Panc1 (cell line): ENCODE measurements around the gene SGMS1.

ENCODE experiments used
- POLR2AphosphoS5 ChIP-seq: IDR thresholded peaks from 2 replicates; pipeline ENCODE4 v1.6.1; 2012; ENCODE audit warnings: mild to moderate bottlenecking, low read depth, low read length, moderate library complexity
- SIN3A ChIP-seq: IDR thresholded peaks from 2 replicates; pipeline ENCODE4 v1.6.1; 2012; ENCODE audit warnings: low read depth, mild to moderate bottlenecking, low read length, moderate library complexity, borderline replicate concordance; ENCODE audit not compliant: insufficient read depth
- TCF7L2 ChIP-seq: IDR thresholded peaks from 2 replicates; pipeline ENCODE4 v1.6.1; 2011; ENCODE audit warnings: mild to moderate bottlenecking, low read depth, low read length, inconsistent platforms
- TF ChIP-seq, protein P1 (sequence below): fragments of 450-650 bp; IDR thresholded peaks from 2 replicates; pipeline ENCODE4 v1.5.1; 2017; ENCODE audit warnings: mild to moderate bottlenecking
- TF ChIP-seq, protein P2 (sequence below), 2 experiments: IDR thresholded peaks; 2 replicates each; pipeline ENCODE4 v1.6.1; 2011 to 2012; ENCODE audit warnings: low read depth in 2 of 2, control low read depth in 1 of 2, low read length in 1 of 2, mild to moderate bottlenecking in 1 of 2, moderate library complexity in 1 of 2; ENCODE audit not compliant: insufficient read depth in 1 of 2

DNA sequence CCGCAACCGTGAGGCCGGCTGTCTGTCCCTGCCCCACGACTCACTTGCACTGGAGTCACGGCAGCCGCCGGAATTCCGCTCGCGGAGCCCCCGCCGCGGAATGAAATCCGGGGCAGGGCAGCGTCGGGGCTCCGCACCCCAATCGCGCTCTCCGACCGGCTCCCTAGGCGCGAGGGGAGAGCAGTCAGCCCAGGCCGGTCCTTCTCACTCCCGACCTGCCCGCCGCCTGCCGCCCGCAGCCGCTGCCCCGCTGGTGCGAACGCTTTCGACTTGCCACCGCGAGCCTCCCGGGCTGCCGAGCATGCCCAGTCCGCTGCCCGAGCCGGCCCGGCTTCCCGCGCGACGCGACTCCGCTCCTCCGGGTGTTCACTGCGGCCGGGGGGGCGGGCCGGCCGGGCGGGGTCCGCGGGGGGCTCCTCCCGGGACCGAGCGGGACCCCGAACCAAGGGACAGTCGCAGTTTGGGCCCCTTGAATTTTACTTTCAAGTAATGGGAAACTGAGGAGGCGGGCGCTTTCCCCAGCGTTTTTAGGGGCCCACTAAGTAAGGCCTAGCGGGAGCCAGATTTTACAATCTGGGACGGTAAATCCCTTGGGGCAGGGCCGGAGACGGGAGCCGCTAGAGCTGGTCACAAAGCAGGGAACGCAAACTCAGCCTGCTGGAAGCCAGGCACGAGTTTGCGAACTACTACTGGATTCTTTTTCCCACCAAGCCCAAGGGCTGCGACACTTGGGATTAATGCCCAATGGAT, at the start of gene SGMS1:
- TF ChIP-seq, protein P1, sequence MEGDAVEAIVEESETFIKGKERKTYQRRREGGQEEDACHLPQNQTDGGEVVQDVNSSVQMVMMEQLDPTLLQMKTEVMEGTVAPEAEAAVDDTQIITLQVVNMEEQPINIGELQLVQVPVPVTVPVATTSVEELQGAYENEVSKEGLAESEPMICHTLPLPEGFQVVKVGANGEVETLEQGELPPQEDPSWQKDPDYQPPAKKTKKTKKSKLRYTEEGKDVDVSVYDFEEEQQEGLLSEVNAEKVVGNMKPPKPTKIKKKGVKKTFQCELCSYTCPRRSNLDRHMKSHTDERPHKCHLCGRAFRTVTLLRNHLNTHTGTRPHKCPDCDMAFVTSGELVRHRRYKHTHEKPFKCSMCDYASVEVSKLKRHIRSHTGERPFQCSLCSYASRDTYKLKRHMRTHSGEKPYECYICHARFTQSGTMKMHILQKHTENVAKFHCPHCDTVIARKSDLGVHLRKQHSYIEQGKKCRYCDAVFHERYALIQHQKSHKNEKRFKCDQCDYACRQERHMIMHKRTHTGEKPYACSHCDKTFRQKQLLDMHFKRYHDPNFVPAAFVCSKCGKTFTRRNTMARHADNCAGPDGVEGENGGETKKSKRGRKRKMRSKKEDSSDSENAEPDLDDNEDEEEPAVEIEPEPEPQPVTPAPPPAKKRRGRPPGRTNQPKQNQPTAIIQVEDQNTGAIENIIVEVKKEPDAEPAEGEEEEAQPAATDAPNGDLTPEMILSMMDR = no peak
- TF ChIP-seq SIN3A (no peak), POLR2AphosphoS5 (no peak; the same call in 1 of the 2 replicates), TCF7L2 (no peak)
- TF ChIP-seq, protein P2, sequence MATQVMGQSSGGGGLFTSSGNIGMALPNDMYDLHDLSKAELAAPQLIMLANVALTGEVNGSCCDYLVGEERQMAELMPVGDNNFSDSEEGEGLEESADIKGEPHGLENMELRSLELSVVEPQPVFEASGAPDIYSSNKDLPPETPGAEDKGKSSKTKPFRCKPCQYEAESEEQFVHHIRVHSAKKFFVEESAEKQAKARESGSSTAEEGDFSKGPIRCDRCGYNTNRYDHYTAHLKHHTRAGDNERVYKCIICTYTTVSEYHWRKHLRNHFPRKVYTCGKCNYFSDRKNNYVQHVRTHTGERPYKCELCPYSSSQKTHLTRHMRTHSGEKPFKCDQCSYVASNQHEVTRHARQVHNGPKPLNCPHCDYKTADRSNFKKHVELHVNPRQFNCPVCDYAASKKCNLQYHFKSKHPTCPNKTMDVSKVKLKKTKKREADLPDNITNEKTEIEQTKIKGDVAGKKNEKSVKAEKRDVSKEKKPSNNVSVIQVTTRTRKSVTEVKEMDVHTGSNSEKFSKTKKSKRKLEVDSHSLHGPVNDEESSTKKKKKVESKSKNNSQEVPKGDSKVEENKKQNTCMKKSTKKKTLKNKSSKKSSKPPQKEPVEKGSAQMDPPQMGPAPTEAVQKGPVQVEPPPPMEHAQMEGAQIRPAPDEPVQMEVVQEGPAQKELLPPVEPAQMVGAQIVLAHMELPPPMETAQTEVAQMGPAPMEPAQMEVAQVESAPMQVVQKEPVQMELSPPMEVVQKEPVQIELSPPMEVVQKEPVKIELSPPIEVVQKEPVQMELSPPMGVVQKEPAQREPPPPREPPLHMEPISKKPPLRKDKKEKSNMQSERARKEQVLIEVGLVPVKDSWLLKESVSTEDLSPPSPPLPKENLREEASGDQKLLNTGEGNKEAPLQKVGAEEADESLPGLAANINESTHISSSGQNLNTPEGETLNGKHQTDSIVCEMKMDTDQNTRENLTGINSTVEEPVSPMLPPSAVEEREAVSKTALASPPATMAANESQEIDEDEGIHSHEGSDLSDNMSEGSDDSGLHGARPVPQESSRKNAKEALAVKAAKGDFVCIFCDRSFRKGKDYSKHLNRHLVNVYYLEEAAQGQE (IDR thresholded peaks at IDR 0.05; ENCODE audit: insufficient read depth in 1 of 2, low read depth in 2 of 2, low read length in 1 of 2) = no peak
